Measurements from ENCODE around the gene GALM.

Gene GALM

GRCh38 chr2:38649176-38649728 is 16.7 kb upstream of the GALM start:
- no peak for DNase-seq (ENCODE audit: low read depth in 1 of 2, low spot score in 1 of 2)

GRCh38 chr2:38650012-38650411 is 15.9 kb upstream of the GALM start:
- DNase-seq (ENCODE audit: low read depth in 1 of 2, low spot score in 1 of 2) = no peak

GRCh38 chr2:38650717-38651116 is 15.2 kb upstream of the GALM start:
- DNase-seq (ENCODE audit: low read depth in 1 of 2, low spot score in 1 of 2) = no peak

- DNase-seq (ENCODE audit: low read depth in 1 of 2, low spot score in 1 of 2) = no peak
Measured at GRCh38 chr2:38652431-38653273, 13.3 kb upstream of the GALM start.

GRCh38 chr2:38653380-38653714 is 12.6 kb upstream of the GALM start:
- no peak for DNase-seq (ENCODE audit: low read depth in 1 of 2, low spot score in 1 of 2)

- peak; percentile 18 to 52 for DNase-seq (ENCODE audit: low read depth in 1 of 2, low spot score in 1 of 2)
Measured at GRCh38 chr2:38653715-38654527, 12.0 kb upstream of the GALM start.

GRCh38 chr2:38654528-38655381 is 11.2 kb upstream of the GALM start:
- DNase-seq (ENCODE audit: low read depth in 1 of 2, low spot score in 1 of 2) = no peak

GRCh38 chr2:38655441-38655840 is 10.5 kb upstream of the GALM start:
- DNase-seq (ENCODE audit: low read depth in 1 of 2, low spot score in 1 of 2) = no peak

- no peak for DNase-seq (ENCODE audit: low read depth in 1 of 2, low spot score in 1 of 2)
Measured at GRCh38 chr2:38656866-38657480, 8.9 kb upstream of the GALM start.

GRCh38 chr2:38658613-38659012 is 7.3 kb upstream of the GALM start:
- DNase-seq (ENCODE audit: low read depth in 1 of 2, low spot score in 1 of 2) = no peak

GRCh38 chr2:38659115-38659514 is 6.8 kb upstream of the GALM start:
- DNase-seq (ENCODE audit: low read depth in 1 of 2, low spot score in 1 of 2) = no peak

GRCh38 chr2:38660282-38660681 is 5.6 kb upstream of the GALM start:
- DNase-seq (ENCODE audit: low read depth in 1 of 2, low spot score in 1 of 2) = no peak

- no peak for DNase-seq (ENCODE audit: low read depth in 1 of 2, low spot score in 1 of 2)
Measured at GRCh38 chr2:38661306-38661705, 4.6 kb upstream of the GALM start.

GRCh38 chr2:38666556-38666910 is 619 bp downstream of the GALM start:
- no peak for DNase-seq (ENCODE audit: low read depth in 1 of 2, low spot score in 1 of 2)

GRCh38 chr2:38668092-38668491 is 2.2 kb downstream of the GALM start:
- DNase-seq (ENCODE audit: low read depth in 1 of 2, low spot score in 1 of 2) = no peak

- DNase-seq (ENCODE audit: low read depth in 1 of 2, low spot score in 1 of 2) = no peak
Measured at GRCh38 chr2:38668779-38669479, 3.0 kb downstream of the GALM start.

- DNase-seq (ENCODE audit: low read depth in 1 of 2, low spot score in 1 of 2) = no peak
Measured at GRCh38 chr2:38671303-38671702, 5.4 kb downstream of the GALM start.

- DNase-seq (ENCODE audit: low read depth in 1 of 2, low spot score in 1 of 2) = no peak
Measured at GRCh38 chr2:38671946-38672345, 6.0 kb downstream of the GALM start.

GRCh38 chr2:38672445-38673391 is 6.8 kb downstream of the GALM start:
- DNase-seq (ENCODE audit: low read depth in 1 of 2, low spot score in 1 of 2) = no peak

Measured in stimulated activated CD4-positive, alpha-beta T cell treated with anti-CD3 and anti-CD28 coated beads, Interleukin-15, amount 100 ng/mL, for 1 hour (primary cell).